Activated T-helper 1 cell treated with anti-CD3 and anti-CD28 coated beads, Interleukin-2, amount 50 U/mL, for 16 hours (primary cell): ENCODE measurements around the gene MDM2.
"Not testable (repeated sequence)": the region's sequence is repeated elsewhere in the genome, so short reads cannot be mapped to it uniquely, and the experiment has no call there.

ENCODE experiments used
- DNase-seq, 2 donors: peaks; one replicate each; pipeline ENCODE4 v3.0.0-alpha.2; 2020; ENCODE audit warnings: low read depth in 1 of 2, low spot score in 1 of 2

MDM2 gene

GRCh38 chr12:68825569-68826217 is 17.7 kb downstream of the MDM2 start:
- no peak for DNase-seq

GRCh38 chr12:68827895-68828671 is 20.1 kb downstream of the MDM2 start:
- no peak for DNase-seq

GRCh38 chr12:68828672-68829068 is 20.7 kb downstream of the MDM2 start:
- DNase-seq = no peak

DNA sequence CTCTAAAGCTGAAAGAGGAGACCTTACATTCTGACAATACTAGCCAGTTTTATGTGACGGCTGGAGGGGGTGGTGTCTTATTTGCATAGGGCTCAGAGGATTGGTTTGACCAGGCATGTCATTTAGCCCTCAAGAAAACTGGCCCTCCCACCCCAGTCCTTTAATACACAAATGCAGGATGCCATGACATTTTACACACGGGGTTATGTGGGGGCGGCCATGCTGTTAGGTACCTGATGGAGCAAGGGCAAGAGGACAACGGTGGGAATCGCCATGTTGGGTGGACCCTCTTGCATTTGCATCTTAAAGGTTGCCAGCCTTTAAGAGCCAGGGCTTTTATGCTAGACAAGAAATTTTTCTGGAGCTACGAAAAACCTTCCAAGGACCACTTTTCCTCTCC is 23.3 kb downstream of the MDM2 start:
- DNase-seq = no peak

DNA sequence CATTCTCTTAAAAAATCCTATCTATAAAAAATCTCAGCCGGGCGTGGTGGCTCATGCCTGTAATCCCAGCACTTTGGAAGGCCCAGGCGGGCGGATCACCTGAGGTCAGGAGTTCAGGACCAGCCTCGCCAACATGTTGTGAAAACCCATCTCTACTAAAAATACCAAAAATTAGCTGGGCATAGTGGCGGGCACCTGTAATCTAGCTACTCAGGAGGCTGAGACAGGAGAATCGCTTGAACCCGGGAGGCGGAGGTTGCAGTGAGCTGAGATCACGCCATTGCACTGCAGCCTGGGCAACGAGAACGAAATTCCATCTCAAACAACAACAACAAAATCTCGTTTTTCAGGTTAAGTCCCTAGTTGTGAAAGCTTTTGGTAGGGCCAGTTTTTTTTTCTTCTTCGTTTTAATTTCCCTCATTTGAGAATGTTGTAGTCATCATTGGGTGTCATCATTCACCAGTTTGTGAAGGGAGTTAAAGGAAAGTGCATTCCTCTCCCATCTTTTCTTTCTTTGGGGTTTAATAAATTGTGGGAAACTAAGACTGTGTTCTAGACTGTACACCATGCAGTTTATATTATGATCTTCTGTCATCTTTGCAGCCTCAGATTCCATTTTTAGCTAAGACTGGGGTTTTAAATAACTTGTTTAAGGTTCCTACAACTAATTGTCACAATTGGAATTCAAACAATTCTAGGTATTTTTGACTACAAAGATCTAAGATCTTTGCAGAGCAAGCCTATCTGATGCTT is 23.9 kb downstream of the MDM2 start:
- no peak for DNase-seq

GRCh38 chr12:68832504-68832867 is 24.5 kb downstream of the MDM2 start:
- DNase-seq = no peak

- DNase-seq = no peak
Observed at GRCh38 chr12:68833508-68833907, 25.5 kb downstream of the MDM2 start.

- no peak for DNase-seq
Observed at GRCh38 chr12:68835333-68835908, 27.4 kb downstream of the MDM2 start.

- no peak for DNase-seq
Observed at GRCh38 chr12:68837215-68837614, 29.2 kb downstream of the MDM2 start.

DNA sequence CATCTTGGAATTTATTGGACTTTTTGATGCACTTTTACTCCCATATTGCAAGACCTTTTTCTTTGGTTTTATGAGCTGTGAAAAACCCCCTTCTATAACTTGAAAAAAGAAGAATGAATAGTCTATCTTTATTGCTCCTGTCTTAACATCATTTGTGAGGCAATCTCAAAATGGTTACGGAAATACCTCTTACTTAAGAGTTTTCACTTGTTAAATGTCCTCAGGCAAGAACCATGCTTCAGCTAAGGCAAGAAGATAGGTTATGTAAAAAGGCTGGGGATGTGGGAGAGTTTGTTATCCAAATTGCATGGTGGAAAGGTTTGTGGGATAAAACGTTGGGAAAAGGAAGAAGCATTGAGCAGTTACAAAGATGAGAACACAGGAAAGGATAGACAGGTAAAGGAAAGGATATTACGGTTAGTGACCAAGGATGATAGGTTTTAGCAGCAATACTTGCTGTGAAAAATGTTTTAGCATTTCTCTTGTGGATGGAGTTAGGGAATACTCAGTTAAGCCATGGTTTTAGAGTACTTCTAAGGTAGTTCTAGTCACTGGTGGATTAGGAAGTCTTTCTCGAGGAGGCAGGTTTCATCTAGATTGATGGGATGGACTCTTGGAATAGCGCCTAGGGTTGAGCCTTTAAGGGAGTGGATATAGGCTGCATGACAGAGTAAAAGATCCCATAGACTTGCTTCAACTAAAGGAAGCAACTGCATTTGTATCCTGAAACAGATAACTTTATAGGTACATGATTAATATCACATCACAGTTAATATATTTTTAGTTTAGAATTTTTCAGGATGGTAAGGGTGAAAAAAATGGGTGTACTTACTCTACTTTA is 30.3 kb downstream of the MDM2 start:
- no peak for DNase-seq

DNA sequence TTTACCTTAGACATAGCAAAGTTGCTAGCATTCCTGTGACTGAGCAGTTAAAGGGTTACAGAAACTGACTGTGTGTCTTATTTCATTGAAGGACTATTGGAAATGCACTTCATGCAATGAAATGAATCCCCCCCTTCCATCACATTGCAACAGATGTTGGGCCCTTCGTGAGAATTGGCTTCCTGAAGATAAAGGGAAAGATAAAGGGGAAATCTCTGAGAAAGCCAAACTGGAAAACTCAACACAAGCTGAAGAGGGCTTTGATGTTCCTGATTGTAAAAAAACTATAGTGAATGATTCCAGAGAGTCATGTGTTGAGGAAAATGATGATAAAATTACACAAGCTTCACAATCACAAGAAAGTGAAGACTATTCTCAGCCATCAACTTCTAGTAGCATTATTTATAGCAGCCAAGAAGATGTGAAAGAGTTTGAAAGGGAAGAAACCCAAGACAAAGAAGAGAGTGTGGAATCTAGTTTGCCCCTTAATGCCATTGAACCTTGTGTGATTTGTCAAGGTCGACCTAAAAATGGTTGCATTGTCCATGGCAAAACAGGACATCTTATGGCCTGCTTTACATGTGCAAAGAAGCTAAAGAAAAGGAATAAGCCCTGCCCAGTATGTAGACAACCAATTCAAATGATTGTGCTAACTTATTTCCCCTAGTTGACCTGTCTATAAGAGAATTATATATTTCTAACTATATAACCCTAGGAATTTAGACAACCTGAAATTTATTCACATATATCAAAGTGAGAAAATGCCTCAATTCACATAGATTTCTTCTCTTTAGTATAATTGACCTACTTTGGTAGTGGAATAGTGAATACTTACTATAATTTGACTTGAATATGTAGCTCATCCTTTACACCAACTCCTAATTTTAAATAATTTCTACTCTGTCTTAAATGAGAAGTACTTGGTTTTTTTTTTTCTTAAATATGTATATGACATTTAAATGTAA is 31.5 kb downstream of the MDM2 start:
- DNase-seq = no peak

GRCh38 chr12:68841175-68841574 is 33.2 kb downstream of the MDM2 start:
- DNase-seq = not testable (repeated sequence)

GRCh38 chr12:68841717-68842116 is 33.7 kb downstream of the MDM2 start:
- no peak for DNase-seq

- no peak for DNase-seq
Observed at GRCh38 chr12:68842123-68842522, 34.1 kb downstream of the MDM2 start.

DNA sequence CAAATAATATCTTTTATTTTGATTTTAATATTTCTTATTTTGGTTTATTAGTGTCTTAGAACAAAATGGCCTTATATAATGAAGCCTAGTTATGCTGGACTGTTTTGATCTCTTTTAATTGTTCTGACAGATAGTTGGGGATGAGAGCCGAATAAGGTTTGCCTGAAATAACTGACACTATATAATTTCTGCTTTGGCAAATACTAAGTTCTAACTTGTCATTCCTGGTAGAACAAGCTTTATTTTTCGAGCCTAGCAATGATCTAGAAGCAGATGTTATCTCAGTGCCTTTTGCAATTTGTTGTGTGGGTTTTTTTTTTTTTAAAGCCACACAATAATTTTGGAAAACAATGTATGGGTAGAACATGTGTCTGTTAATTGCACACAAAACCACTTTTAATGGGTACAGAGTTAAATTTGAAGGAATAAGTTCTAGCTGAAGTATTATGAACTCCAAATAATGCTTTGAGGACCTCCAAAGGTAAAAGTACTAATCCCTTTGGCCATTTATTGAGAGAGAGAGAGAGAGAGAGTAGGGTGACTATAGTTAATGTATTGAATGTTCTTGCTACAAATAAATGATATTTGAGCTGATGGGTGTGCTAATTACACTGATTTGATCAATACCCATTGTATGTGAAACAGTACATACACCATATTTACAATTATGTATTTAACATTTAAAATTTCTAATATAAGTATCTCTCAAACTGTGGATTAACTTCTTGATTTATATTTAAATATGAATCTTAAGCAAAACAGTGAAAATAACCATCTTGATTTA is 35.0 kb downstream of the MDM2 start:
- DNase-seq = no peak

- DNase-seq = no peak
Observed at GRCh38 chr12:68844318-68844745, 36.4 kb downstream of the MDM2 start.

- no peak for DNase-seq
Observed at GRCh38 chr12:68844788-68845695, 37.1 kb downstream of the MDM2 start.

GRCh38 chr12:68846811-68847210 is 38.8 kb downstream of the MDM2 start:
- no peak for DNase-seq
